GM21447 (cell line): ENCODE data around the gene ABCD3.
"Not testable (repeated sequence)": the region's sequence is repeated elsewhere in the genome, so short reads cannot be mapped to it uniquely, and the experiment has no call there.

ENCODE experiments used
- ATAC-seq: cut with Tn5 transposase; IDR thresholded peaks from one replicate; pipeline ENCODE4 v1.9.1; 2021; ENCODE audit not compliant: unreplicated experiment

The ABCD3 gene

DNA sequence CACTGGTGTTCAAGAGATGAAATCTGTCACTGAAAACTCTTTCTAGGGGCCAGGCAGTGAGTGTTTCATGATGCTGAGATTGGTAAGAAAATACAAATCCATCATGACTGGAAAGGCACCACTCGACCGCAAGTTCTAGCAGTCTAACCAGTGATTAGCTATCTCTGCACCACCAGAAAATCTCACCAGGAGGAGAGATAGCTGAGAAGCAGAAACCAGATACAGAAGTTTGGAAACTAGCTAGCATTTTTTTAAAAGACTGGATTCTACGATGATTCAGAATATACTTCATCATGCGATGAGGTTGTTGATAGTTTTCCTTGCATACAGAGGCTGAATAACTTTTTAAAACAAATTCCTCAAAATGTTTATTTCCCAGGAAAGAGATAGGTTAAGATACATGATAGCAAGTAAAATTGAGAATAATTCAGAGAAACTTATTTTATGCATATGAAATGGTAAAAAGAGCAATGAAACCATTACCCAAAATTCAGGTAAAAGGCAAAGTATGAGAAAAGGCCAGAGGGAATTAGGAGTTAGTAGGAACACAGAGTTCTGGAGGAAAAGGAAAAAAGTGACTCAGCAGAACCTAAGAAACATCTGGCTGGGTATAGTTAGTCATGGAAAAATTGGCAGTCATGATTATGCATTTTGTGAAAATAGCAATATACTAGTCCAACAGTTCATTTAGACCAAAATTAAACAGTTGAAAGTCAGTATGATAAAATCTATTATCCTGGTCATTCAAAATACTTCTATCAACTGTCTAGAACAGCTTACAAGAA is 126.7 kb downstream of the ABCD3 start:
- no peak for ATAC-seq

DNA sequence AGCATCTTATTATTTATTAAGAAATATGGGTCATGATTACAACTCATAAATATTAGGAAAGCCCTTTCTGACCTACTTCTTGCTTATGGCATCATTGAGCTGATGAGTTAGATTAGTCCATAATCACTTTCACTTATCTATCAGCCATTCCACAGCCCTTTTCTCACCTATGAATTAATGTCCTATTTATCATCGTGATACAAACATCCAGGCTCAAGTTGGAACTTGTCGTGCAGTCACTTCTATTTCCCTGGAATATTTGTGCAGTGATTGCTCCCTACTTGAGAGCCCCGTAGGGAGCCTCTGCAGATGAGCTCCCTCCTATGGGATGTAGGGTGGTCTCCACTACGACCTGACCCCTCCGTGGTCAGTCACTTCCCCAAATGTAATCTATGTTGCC is 131.5 kb downstream of the ABCD3 start:
- ATAC-seq, result no peak

DNA sequence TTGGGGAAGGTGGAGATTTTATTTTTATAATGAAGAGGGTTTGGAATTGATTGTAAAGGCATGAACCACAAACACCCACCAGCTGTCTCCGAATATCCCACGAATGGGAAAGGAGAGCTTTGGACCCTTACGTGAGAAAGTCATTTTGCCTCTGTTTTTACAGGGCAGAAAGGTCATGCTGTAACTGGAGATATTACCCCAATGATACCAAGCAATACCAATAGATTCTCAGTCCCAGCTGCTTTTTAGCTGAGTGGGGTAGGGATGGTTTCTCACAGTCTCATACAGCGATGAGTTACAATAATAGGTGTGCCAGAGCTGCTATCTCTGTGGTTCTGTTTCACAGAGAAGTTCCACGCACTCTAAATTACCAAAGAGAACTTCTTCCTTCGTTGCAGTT is 132.2 kb downstream of the ABCD3 start:
- ATAC-seq, result no peak

DNA sequence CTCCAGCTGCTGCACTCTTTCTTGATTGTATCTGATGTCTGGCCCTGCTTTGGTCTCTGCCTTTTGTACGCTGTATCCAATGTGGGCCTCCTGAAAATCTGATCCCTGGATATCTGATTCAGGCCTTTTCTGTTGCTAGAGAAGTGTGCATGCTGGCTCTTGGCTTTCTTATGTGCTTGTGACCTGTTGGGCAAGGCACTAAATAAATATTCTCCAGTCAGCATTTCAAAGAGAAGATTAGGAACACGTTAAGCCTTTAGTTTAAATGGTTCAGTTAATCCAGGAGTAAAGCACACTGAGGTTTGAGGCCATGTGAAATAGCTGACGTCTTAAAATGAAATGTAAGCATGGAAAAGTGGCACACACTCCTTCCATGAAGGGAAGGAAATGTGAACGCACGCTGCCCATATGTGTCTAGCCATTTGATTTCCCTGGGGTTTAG is 132.6 kb downstream of the ABCD3 start:
- ATAC-seq, result no peak

DNA sequence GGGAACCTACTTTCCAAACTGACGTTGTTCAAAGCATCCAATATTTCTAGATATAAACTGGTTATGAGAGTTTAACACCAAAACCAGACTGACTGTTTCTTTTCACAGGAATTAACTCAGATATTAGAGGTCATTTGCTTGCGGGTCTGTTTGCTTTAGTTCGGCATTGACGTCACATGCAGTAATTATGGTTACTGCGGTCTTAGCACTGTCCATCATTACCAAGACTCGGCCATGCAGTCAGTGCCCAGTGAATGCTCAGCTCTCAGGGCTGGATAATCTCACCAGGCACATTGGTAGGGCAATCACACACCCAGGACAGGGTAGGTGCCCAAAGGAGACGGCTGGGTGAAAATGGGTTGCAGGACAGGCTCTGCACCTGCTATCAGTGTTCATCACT is 133.3 kb downstream of the ABCD3 start:
- no peak for ATAC-seq

DNA sequence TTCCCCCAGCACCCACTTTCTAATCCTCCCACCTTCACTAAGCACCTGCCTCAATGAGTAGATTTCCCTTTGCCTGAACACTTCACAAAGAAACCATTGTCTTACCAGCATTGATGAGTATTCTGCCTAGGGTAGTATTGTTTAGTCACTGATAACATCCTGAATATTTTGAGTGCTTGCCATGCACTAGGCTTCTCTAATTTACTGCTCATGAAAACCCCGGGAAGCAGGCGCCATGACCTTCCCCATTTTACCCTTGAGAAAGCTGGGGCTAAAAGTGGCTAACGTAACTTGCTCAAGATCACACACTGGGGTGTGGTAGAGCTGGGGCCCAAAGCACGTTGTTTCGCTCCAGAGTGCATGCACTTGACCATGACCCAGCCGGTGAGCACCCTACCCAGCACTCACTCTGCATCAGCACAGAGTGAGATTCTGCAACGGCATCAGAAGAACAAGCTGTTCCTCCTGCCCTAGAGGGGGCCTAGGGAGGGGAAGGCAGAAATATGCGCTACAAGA is 133.9 kb downstream of the ABCD3 start:
- ATAC-seq, result no peak

DNA sequence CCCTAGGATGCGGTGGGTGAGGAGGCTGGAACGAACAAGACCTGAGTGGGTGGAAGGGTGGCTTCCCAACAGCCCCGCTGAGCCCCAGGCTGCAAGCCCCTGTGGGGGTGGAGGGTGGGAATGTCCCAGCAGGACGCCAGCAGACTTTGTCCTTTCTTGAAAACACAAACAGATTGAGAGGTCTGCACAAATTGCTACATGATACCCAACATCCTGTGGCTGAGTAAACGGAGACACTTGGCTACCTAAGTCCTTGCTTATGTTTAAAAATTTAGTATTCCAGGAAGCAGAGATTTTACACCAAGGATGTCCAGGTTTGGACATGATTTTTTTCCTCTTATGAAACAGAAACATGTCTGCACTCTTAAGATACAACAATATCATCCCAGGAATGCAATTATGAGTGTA is 135.1 kb downstream of the ABCD3 start:
- ATAC-seq, result no peak

DNA sequence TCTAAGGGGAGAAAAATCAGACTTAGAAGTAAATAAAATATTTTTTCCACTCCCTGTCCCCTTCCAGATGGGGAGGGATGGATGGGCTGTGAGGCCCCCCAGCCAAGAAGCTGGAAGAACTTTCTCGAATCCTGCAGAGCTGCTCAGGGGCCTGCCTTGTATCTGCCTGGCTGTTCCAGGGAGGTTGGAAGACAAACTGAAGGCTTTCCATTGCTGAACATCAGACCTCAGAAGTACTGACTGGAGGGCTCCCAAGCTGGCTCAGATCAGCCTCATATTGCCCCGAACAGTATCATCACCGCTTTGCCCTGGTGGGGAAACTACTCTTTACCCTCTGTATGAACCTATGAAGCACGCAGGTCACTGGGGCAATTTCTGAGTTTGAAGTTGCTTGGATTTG is 135.7 kb downstream of the ABCD3 start:
- no peak for ATAC-seq

DNA sequence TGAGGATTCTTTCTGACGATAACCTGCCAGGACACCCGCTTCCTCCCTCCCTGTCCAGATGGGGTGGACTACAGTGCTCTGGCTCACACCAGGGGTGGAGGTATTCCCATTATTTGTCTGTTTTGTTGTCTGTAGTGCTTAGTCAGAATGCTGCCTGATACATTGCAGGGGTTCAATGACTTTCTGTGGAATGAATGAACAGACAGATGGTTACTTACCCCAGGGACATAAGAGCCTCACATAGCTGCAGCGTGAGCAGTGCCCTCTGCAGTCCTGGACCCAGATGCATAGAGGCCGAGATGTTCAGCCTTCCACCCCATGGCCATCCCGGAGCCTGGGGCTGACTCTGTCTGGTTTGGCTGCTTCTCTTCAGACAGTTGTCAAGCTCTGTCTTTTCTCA is 136.4 kb downstream of the ABCD3 start:
- ATAC-seq, result no peak

DNA sequence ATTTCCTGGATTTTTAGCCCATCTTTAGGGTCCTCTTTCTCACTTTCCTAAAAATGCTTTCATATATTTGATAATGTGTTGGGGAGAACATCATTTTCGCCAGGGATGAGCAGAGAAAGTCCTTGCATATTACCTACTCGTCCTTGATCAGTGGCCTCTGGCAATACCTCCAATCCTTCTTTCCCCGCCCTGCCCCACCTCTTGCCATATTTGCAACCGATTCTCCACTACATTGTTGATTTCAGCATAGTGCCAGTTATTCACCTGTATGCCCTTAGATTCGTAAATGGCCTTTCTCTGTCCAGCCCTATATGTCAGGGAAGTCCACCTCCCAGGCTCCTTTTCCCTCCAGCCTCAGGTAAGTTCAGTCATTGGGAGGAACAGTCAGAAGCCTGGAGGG is 136.9 kb downstream of the ABCD3 start:
- no peak for ATAC-seq

DNA sequence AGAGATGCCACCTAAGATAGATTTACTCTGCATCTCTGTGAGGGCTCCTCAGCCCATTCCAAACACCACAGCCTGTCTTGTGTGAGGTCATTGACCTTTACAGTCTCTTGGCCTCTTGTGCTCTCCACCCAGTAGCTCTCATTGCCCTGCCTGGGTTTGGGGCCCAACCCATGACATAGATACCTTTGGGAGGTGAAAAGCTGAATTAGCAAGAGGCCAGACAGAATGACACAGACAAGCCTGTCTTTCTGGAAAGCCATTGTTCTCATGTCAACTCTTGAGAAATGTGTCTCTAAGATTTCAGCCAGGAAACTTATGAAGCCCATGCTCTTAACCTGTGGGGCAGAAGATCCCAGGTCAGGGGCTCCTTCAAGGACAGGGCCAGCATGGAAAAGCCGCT is 141.7 kb downstream of the ABCD3 start:
- ATAC-seq, result no peak

DNA sequence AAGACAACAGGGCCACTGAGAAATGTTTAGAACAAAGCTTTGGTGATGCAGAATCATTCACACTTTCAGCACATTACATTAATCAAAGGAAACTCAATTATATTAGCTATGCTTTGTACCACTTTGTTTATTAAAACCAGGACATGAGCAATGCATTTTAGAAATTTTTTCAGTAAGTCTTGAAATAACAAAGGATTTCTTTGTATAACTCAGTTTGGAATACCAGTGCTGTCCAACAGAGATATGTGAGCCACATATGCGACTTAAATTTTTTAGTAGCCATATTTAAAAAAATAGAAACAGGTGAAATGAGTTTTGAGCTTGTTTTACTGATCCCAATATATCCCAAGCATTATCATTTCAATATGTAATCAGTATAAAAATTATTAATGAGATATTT is 142.1 kb downstream of the ABCD3 start:
- ATAC-seq, result no peak

DNA sequence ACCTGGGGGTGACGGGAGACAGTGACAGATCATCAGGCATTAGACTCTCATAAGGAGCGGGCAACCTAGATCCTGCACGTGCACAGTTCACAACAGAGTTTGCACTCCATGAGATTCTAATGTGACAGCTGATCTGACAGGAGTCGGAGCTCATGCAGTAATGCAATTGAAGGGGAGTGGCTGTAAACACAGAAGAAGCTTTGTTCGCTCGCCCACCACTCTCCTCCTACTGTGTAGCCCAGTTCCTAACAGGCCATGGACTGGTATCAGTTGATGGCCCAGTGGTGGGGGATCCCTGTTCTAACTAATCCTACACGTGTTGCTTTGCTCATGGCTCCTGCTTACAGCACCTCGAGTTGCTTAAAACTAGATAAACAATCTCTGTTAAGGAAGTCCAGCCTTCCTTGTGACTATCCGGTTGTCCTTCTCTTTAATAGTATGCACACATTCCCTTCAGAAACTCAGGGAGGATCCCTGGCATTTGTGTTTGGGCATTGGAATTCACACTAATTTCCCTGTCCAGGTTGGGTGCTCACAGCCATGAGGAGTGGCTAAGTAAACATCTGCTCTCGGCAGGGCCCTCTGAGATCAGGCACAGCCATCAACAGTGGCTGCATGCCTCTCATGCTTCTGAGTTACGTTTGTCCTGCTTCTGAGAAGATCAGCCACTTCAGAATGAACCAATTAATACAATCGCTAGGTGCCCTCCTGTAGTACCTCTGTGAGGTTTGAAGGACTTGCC is 144.5 kb downstream of the ABCD3 start:
- ATAC-seq, result no peak

DNA sequence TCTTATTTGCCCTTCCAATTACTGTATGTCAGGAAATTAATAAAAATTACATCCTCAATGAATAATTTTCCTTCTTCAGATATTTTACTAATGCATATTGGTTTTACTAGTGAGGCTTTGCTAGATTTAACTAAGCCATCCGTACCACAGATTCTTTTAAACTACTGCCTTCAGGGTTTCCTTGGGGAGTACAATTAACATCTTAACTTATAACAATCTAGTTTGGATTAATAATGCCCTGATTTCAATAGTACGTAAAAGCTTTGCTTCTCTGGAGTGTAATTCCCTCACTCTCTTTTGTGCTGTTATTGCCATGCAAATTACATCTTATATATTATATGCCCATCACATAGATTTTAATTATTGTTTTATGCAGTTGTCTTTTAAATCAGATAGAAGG is 147.7 kb downstream of the ABCD3 start:
- no peak for ATAC-seq

DNA sequence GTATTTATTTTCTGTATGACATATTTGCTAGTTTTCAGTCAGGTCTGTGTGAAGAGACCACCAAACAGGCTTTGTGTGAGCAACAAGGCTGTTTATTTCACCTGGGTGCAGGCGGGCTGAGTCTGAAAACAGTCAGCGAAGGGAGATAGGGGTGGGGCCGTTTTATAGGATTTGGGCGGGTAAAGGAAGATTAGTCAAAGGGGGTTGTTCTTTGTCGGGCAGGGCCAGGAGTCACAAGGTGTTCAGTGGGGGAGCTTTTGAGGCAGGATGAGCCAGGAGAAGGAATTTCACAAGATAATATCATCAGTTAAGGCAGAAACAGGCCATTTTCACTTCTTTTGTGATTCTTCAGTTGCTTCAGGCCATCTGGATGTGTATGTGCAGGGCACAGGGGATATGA is 148.2 kb downstream of the ABCD3 start:
- ATAC-seq, result not testable (repeated sequence)

DNA sequence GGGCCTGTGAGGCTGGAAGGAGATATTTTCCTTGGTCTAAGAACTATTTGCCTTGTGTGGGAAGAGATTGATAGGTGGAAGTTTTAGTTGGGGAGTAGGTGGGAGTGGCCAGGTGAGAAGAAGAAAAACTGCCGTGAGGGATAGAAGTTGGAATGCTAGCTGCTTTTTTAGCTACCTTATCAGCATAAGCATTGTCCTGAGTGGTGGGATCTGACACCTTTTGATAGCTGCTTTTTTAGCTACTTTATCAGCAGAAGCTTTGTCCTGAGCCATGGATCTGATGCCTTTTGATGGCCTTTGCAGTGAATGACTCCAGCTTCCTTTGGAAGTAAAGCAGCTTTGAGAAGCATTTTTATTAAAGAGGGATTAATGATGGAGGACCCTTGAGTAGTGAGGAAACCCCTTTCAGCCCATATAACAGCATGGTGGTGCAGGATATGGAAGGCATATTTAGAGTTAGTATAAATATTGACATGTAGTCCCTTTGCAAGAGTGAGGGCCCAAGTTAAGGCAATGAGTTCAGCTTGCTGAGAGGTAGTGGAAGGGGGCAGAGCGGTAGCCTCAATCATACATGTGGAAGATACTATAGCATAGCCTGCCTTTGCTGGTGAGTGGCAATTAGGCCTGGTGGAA is 149.9 kb downstream of the ABCD3 start:
- ATAC-seq, result not testable (repeated sequence)
